Measurements from ENCODE around the gene SLC25A21. TPM values are rescaled to one million over a fixed set of nuclear protein-coding genes. Genes with fewer than 3 reads are reported as not detected.
A peak's percentile ranks its signal among the peaks of the same experiment; 100 is the strongest.

SLC25A21 gene
- total RNA-seq, 1 experiment from 2014 or later: 1.4 TPM

- POLR2A ChIA-PET: interaction anchor here (0.6 to 1.8 kb wide), 9 partner anchors 8 to 496 kb away, joined by 3 to 13 read pairs (median 3); no protein-coding TSS in a partner anchor
- CTCF ChIA-PET: interaction anchor here (0.6 to 1.2 kb wide), 4 partner anchors 68 to 958 kb away, joined by 3 to 5 read pairs (median 4); no protein-coding TSS in a partner anchor
- Mint-ChIP-seq H3K9me3 (ENCODE audit: unreplicated experiment) (no peaks in the 10 kb centered on the region), H3K4me1 (ENCODE audit: insufficient read depth, unreplicated experiment) (peaks cover 35% of the 10 kb centered on the region), H3K4me3 (ENCODE audit: unreplicated experiment) (peak overlapping the region; percentile 12), H3K27me3 (ENCODE audit: insufficient read depth, unreplicated experiment) (no peaks in the 10 kb centered on the region), H3K27ac (ENCODE audit: low read depth, unreplicated experiment) (peak overlapping the region; percentile 54), H3K36me3 (ENCODE audit: insufficient read depth, unreplicated experiment) (peaks cover 5% of the 10 kb centered on the region)
- no TSS peak for BruUV-seq (replicated peaks)
- intact Hi-C loops (cut with micrococcal nuclease): no loop called here
- peak; percentile 62 for DNase-seq (ENCODE audit: unreplicated experiment)
- no peak for TF ChIP-seq CTCF (IDR thresholded peaks at IDR 0.05; ENCODE audit: unreplicated experiment)
Observed at GRCh38 chr14:37048666-37049071, 123.7 kb downstream of the SLC25A21 start.

GRCh38 chr14:37047996-37048395, 124.4 kb downstream of the SLC25A21 start:
- POLR2A ChIA-PET: interaction anchor here (0.6 to 1.8 kb wide), 9 partner anchors 9 to 495 kb away, joined by 3 to 13 read pairs (median 3); no protein-coding TSS in a partner anchor
- Mint-ChIP-seq H3K4me1 (ENCODE audit: insufficient read depth, unreplicated experiment) (peaks cover 35% of the 10 kb centered on the region), H3K27me3 (ENCODE audit: insufficient read depth, unreplicated experiment) (no peaks in the 10 kb centered on the region), H3K27ac (ENCODE audit: low read depth, unreplicated experiment) (peak overlapping the region; percentile 54), H3K36me3 (ENCODE audit: insufficient read depth, unreplicated experiment) (peaks cover 5% of the 10 kb centered on the region), H3K9me3 (ENCODE audit: unreplicated experiment) (no peaks in the 10 kb centered on the region), H3K4me3 (ENCODE audit: unreplicated experiment) (peak overlapping the region; percentile 12)
- TF ChIP-seq CTCF (IDR thresholded peaks at IDR 0.05; ENCODE audit: unreplicated experiment): no peak
- intact Hi-C loops (cut with micrococcal nuclease): no loop called here
- DNase-seq (ENCODE audit: unreplicated experiment): peak; percentile 50
- CTCF ChIA-PET: interaction anchor here (0.6 to 1.2 kb wide), 4 partner anchors 69 to 1622 kb away, joined by 3 to 4 read pairs (median 3); no protein-coding TSS in a partner anchor
- no TSS peak for BruUV-seq (replicated peaks)

- POLR2A ChIA-PET: no interaction called here
- no peaks in the 10 kb centered on the region for H3K27me3 Mint-ChIP-seq (ENCODE audit: insufficient read depth, unreplicated experiment)
- H3K4me1 Mint-ChIP-seq (ENCODE audit: insufficient read depth, unreplicated experiment): peaks cover 35% of the 10 kb centered on the region
- no peak overlapping the region for H3K4me3 Mint-ChIP-seq (ENCODE audit: unreplicated experiment)
- CTCF ChIA-PET: no interaction called here
- no TSS peak for BruUV-seq (replicated peaks)
- no peak for DNase-seq (ENCODE audit: unreplicated experiment)
- peaks cover 5% of the 10 kb centered on the region for H3K36me3 Mint-ChIP-seq (ENCODE audit: insufficient read depth, unreplicated experiment)
- no peak for TF ChIP-seq CTCF (IDR thresholded peaks at IDR 0.05; ENCODE audit: unreplicated experiment)
- intact Hi-C loops (cut with micrococcal nuclease): no loop called here
- no peaks in the 10 kb centered on the region for H3K9me3 Mint-ChIP-seq (ENCODE audit: unreplicated experiment)
- H3K27ac Mint-ChIP-seq (ENCODE audit: low read depth, unreplicated experiment): no peak overlapping the region
Observed at GRCh38 chr14:37047226-37047625, 125.2 kb downstream of the SLC25A21 start.

GRCh38 chr14:37046815-37047214, 125.6 kb downstream of the SLC25A21 start:
- Mint-ChIP-seq H3K9me3 (ENCODE audit: unreplicated experiment) (no peaks in the 10 kb centered on the region), H3K4me3 (ENCODE audit: unreplicated experiment) (no peak overlapping the region), H3K36me3 (ENCODE audit: insufficient read depth, unreplicated experiment) (peaks cover 5% of the 10 kb centered on the region), H3K4me1 (ENCODE audit: insufficient read depth, unreplicated experiment) (peaks cover 35% of the 10 kb centered on the region), H3K27me3 (ENCODE audit: insufficient read depth, unreplicated experiment) (no peaks in the 10 kb centered on the region), H3K27ac (ENCODE audit: low read depth, unreplicated experiment) (no peak overlapping the region)
- intact Hi-C loops (cut with micrococcal nuclease): no loop called here
- TF ChIP-seq CTCF (IDR thresholded peaks at IDR 0.05; ENCODE audit: unreplicated experiment): no peak
- ChIA-PET POLR2A (no interaction called here), CTCF (no interaction called here)
- DNase-seq (ENCODE audit: unreplicated experiment): no peak
- no TSS peak for BruUV-seq (replicated peaks)

Measured in MCF 10A (cell line).